GM18505 (cell line): ENCODE measurements around the gene CCDC116.
"Not testable (repeated sequence)": the region's sequence is repeated elsewhere in the genome, so short reads cannot be mapped to it uniquely, and the experiment has no call there.

ENCODE experiments used
- ATAC-seq: cut with Tn5 transposase; IDR thresholded peaks from one replicate; pipeline ENCODE4 v1.9.1; 2021; ENCODE audit not compliant: unreplicated experiment
- POLR2A ChIP-seq: IDR thresholded peaks from 4 replicates; pipeline ENCODE4 v1.6.1; 2011; ENCODE audit warnings: borderline replicate concordance; ENCODE audit not compliant: insufficient read depth, insufficient read length; ENCODE audit errors: extremely low read depth

Gene CCDC116

GRCh38 chr22:21632237-21632895 lies at the start of gene CCDC116:
Gene CCDC116, plus strand, starts transcription at chr22:21632760. Its CDS starts 422 bp downstream, at chr22:21633182.
- TF ChIP-seq POLR2A: no peak
- no peak for ATAC-seq

GRCh38 chr22:21582801-21583740 lies 49.5 kb upstream of the CCDC116 start:
- ATAC-seq: no peak

GRCh38 chr22:21585389-21585788 lies 47.2 kb upstream of the CCDC116 start:
- no peak for ATAC-seq
- TF ChIP-seq POLR2A: no peak

More at GRCh38 chr22:21582801-21583740, 49.5 kb upstream of the CCDC116 start:
- no peak for TF ChIP-seq POLR2A

- TF ChIP-seq POLR2A: no peak
- no peak for ATAC-seq
These were observed 44.6 kb upstream of the CCDC116 start for GRCh38 chr22:21587803-21588611.

DNA sequence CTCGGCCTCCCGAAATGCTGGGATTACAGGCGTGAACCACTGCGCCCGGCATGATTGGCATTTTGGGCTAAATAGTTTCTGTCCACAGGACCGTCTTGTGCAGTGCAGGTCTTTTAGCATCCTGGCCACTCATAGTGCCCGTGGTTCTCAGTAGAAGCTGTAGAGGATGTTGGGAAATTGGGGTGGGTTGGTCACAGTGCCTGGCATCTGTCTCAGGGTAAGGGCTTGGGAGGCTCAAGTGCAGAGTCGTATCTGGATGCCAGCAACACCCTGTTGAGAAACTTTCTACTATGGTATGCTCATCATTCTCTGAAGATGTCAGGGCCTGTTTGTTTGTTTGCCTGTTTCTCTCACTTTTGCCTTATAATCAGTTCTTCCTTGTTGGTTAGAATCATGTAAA lies 43.2 kb upstream of the CCDC116 start:
- no peak for ATAC-seq
- no peak for TF ChIP-seq POLR2A

DNA sequence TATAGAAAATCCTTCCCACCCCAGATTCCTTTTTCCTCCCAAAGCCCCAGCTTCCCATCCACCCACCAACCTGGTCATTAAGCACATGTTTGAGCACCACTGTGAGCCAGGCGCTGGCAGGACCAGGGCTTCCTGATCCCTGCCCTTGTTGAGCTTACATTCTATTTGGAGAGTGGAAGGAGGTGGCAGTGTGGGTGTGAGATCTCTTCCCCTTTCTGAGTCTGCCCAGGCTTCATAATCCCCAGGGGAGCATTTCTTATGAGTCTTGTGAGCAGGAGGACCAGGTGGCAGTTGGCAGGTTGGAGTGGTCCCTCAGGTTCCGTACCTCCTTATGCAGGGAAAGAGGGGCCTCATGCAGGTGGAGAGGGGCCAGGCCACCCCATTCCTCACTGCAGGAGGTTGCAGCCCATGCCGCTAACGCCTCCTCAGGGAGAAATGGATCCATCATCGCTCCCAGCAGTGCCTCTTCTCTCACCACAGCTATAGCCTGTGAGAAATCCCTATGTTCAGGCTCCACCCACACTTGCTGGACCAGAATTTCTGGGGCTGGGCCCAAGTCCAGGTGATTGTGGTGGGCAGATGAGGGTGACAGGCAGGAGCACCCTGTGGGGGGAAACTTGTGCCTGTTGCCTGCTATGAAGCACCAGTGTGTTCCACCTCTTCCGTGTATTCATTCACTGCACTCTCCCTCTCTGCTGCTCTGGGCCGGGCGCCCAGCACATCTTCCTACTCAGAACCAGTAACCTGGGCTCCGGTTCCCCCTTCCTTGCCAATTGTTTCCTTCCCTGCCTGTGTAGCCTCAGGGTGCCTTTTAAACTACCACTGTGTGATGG lies 41.5 kb upstream of the CCDC116 start:
- no peak for TF ChIP-seq POLR2A
- ATAC-seq: no peak

- ATAC-seq: no peak
- no peak for TF ChIP-seq POLR2A
These were observed 40.9 kb upstream of the CCDC116 start for GRCh38 chr22:21591695-21592094.

DNA sequence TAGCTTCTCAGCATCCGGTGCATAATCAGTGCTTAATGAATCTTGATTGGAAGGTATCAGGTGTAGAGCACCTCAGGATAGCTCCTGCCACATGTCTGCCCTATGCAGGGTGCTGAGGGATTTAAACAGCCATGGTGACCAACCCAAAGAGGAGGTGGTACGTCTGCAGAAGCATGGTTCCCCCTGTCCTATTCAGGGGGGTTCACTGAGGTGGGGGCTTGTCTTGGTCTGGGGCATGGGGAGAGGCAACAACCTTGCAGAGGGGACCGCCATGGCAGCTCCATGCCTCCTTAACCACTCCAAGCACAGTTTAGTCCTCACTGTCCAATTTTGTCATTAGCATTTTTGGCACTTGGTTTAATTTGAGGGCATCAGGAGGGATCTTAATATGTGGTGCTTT lies 40.1 kb upstream of the CCDC116 start:
- no peak for TF ChIP-seq POLR2A
- no peak for ATAC-seq

- no peak for TF ChIP-seq POLR2A
- ATAC-seq: no peak
These were observed 38.9 kb upstream of the CCDC116 start for GRCh38 chr22:21593406-21594232.

DNA sequence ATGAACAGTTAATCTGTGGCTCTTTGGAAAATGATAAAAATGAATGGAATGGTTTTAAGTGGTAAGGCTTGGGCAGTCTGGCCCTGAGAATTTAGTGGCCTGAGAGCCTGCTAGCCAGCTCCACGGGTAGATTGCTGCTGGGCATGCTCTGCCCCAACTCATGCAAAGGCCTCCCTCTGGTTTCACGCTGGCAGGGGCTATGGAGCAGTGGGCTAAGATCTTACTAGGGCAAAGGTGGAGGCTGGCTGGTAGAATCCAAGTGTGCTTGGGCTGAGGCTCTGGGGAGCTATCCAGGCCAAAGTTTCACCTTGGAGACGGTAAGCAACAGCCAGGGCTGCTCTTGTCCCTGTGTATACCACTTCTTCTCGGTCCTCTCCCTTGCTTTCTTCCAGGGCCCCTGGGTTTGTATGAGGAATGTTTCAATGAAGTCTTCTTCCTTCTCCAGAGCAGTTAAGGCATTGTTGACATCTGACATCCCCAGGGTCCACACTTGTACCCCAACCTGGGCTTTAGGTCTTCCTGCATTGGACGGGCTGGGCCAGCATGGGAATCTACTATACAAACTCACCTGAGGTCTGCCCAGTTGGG lies 37.6 kb upstream of the CCDC116 start:
- ATAC-seq: no peak
- no peak for TF ChIP-seq POLR2A

- not testable (repeated sequence) for ATAC-seq
These were observed 36.0 kb upstream of the CCDC116 start for GRCh38 chr22:21596356-21597135.
